Stimulated activated CD4-positive, alpha-beta T cell treated with anti-CD3 and anti-CD28 coated beads, Interleukin-1b, Interleukin-23, amount 100 ng/mL, for 24 hours (primary cell): ENCODE measurements around the gene REXO5.
"Not testable (repeated sequence)": the region's sequence is repeated elsewhere in the genome, so short reads cannot be mapped to it uniquely, and the experiment has no call there.

Source experiments
- DNase-seq, 4 experiments: peaks; one replicate each; pipeline ENCODE4 v3.0.0-alpha.2; 2020; ENCODE audit warnings: low read depth in 4 of 4, low spot score in 1 of 4

REXO5 gene

DNA sequence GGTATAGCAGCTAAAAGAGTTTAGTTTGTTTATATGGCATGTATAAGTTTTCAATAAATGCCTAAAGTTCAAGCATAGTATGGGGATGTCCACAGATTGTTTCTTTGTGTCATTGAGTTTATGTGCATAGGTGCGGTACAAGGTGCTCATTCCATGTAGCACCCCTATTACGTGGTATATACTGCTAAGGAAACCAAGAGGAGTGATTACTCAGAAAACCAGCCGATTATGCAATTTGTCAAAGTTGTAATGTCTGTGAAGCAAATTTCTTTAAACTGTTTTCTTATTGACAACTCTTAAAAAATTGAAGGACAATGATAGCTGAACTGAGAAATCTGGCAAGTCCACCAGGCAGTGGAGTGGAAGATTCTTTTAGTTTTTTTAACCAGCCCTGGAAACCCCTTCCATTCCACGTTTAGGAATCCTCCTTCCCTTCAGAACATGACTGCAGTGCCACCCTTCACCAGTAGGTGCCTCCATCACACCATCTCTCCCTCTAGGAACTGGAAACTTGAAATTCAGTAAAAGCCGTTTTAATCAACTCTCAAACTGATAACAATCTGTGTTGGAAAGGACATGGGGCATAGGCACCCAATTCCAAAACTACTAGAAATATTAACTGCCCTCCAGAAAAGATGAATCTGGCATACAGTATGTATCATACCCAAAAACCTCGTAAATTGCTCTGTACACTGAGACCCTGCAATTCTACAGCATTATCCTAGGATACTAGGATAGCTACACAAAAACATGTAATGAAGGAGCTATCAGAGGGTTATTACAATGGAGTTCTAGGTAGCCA is 43.5 kb downstream of the REXO5 start:
- DNase-seq, result peak; percentile 18 to 56 (median 41)

DNA sequence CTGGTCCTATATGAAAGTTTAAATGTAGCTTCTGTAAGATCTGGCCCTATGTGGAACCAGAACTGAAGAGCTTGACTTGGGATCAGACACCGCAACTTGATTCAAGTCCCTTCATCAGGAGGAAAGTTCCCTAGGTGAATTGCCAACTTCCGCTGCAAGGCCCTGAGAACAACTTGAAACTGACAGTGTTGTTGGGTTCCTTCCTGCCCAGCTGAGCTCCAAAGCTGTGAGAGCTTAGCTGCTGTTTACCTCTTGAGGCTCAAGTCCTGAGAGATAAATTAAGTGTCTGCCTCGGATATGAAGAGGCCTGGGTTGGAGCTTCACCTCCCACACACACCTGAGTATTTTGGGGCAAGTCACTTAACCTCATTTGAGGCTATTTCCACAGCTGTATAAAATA is 44.7 kb downstream of the REXO5 start:
- DNase-seq, result no peak

GRCh38 chr16:20851601-20852000 is 45.3 kb downstream of the REXO5 start:
- no peak for DNase-seq

GRCh38 chr16:20853143-20853542 is 46.8 kb downstream of the REXO5 start:
- no peak for DNase-seq

GRCh38 chr16:20853981-20854620 is 47.8 kb downstream of the REXO5 start:
- no peak for DNase-seq

DNA sequence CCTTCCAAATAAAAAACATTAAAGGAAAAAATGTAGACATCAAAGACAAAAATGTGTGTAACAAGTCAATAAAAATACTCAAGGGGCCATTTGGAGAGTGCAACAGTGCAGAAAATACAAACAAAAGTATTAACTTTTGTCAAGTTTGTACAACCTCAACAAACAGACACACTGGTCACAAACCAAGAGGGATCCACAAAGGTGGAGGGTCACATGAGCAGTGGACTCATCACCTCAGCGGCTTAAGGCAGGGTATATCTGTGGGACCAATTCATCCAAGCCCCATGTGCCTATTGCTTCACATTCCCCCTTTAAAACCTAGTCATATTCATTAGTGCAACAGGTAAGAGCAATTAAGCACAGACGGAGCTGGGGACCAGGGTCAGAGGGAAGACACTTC is 48.6 kb downstream of the REXO5 start:
- DNase-seq, result no peak

DNA sequence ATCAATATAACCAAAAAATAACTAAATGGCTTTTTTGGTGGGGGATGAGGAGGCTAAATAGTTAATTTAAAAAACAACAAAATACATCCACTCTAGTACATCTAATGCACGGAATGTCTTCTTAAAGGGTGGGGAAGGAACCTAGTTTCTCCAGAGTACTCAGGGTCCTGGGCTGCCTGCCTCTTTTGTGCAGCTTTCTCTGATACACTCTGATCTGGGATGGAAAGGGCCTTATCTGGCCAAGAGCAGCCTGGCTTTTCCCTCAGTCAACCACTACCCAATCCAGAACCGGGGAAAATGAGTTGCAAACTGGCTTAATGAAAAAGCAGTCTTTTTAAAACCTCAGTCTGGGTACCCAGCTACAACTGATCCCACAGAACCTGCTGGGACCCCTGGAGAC is 51.0 kb downstream of the REXO5 start:
- no peak for DNase-seq

DNA sequence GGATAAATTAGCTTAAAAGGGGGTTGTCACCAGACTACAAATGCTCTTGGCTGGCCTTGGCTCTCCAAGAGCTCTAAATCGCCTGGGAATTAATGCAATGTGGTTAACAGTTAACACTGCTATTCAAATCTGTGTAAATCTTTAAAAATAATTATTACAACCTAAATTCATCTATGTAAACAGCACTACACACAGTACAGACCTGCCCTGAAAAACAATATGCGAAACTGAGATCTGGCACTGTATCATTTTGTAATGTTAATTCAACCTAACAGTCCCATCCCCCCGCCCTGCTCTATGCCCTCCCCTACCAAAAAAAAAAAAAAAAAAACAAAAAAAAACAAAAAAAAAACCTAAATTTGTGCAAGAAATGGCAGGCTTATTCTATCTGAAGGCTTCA is 52.9 kb downstream of the REXO5 start:
- DNase-seq, result no peak

DNA sequence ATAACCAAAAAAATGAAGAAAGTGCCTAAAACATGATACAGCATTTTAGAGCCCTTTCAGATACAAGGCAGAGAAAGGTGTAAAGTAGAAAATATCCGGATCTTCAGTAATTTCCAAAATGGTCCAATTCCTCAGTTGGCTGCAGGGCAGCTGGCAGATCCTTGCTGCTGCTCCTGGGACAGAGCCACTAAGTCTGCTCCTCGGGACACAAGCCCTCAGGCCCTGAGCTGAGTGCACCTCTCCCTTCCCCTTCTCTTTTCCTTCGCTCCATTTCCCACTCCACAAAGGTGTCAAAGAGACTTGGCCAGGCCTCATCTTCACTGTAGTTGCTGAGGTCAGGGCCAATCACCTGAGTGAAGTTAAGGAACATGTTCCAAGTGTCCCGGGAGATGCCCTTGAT is 53.4 kb downstream of the REXO5 start:
- DNase-seq, result no peak

- no peak for DNase-seq
Observed at GRCh38 chr16:20860361-20860760, 54.0 kb downstream of the REXO5 start.

DNA sequence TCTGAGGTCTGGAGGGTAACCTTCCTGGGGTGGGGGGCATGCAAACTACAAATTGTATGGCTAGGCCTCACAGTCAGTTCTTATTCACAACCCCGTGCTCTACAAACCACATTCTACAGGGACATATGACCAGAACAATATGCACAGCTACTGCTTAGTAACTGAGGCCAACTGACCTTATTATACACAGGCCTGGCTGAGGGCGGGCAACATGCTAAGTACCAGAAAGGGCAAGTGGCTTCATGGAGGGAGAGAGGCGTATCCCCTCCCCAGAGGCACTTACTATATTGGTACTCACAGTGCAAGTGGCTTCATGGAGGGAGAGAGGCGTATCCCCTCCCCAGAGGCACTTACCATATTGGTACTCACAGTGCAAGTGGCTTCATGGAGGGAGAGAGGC is 54.7 kb downstream of the REXO5 start:
- not testable (repeated sequence) for DNase-seq

DNA sequence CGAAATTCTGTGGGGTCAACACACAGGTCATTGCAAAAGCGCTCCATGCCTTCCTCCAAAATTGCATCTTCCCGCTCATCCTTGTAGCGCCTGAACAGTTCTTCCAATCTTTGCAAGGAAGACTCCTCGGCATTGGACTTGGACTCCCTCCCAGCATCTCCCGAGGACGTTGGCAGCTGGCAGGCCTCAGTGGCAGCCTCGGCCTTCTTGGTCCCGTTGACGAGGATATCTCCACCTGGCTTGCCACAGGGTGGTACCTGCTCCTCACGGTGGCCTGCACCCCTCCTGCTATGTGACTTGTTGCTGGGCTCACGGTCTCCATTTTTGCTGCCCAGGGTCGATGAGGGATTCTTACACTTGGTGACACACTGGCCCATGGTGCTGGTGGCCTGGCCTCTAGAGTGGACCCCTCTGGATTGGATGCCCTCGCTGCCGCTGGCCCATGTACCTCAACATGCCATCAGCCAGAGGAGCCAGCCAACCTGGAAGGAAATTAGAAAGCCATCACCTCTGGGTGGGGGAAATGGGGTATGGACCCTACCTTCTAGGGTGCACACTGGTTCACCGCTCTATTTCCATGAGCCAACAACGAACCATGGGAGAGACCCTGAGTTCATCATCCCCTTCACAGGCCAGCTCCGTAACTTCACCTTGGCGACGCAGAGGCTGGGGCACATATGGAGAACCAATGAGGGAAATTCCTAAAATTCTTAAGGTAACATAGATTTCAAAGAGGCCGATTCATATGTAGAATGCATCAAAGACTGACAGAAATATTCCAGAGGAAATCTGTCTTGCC is 56.0 kb downstream of the REXO5 start:
- no peak for DNase-seq

DNA sequence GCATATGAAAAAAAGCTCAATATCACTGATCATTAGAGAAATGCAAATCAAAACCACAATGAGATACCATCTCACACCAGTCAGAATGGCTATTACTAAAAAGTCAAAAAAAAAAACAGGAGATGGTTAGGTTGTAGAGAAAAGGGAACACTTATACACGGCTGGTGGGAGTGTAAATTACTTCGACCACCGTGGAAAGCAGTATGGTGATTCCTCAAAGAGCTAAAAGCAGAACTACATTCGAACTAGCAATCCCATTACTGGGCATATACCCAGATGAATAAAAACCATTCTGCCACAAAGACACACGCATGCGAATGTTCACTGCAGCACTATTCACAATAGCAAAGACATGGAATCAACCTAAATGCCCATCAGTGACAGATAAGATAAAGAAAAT is 58.0 kb downstream of the REXO5 start:
- not testable (repeated sequence) for DNase-seq

DNA sequence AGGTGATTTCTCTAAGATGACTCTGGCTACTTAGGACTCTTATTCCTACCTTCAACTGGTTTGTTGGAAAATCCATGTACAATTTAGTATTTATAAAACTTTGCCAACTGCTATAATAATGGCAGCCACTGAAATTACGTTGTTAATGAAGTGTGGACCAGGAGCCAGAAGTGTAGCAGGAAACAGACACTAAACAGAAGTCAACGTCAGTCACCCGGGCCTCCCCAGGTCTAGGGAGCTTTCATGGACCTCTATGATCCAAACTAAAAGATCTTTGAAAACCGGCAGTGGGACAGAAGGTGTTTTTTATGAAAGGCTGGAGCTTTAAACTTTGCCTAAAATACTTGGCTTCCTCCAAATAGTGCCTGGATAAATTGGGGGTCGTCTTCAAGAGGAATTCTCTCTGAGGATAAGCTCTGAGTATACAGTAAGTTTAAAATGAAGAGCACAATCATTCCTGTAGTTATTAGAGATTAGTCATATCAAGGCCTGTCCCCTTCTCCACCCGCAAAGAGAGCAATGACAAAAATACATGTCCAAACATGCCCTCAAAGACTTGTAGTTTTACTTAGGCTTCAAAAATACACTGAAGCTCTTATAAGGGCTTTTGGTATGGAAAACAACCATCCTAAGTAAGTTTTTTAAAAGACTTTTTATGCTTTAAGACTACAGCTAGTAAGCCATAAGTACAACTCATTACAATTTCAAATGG is 59.2 kb downstream of the REXO5 start:
- no peak for DNase-seq

- DNase-seq, result no peak
Observed at GRCh38 chr16:20866145-20866772, 59.9 kb downstream of the REXO5 start.

- DNase-seq, result no peak
Observed at GRCh38 chr16:20866801-20867200, 60.5 kb downstream of the REXO5 start.

DNA sequence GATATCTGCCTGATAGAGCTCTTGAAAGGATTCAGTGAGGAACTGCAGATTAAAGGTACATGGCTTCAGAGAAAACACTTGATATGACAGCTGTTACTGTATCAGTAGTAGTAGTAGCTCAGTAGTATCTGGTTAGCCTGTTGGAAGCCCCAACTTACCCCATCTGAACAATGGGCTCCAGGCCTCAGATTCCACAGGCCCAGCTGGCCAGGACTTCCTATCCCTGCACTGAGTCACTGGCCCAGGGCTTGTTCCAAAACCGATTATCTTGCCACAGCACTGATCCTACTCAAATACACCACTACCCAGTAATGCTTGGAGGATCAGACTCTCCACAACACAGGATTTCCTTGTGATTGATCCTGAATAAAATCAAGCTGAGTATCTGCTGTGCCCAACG is 61.3 kb downstream of the REXO5 start:
- DNase-seq, result no peak

GRCh38 chr16:20868890-20869289 is 62.6 kb downstream of the REXO5 start:
- no peak for DNase-seq

GRCh38 chr16:20870122-20870820 is 63.9 kb downstream of the REXO5 start:
- DNase-seq, result no peak

DNA sequence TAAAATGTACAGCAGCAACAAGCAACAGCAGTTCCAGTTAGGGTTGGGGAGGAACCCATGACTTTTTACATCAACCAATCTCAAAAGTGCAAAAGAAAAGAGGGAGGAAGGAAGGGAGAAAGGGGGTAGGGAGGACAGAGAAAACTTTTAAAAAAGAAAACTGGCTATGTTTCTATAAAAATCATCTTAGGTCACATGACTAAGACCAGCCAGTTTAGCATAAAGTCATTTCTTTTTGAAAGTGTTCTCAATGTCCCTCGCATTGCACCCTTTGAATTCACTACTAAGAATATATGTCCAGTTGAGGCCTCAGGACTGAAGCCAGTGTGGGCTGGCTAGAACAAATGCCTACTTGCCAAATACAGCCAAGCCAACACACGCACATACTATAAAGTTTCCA is 64.9 kb downstream of the REXO5 start:
- no peak for DNase-seq
